WI38 (cell line): ENCODE measurements around the gene PM20D2.

ENCODE experiments used
- H3K4me3 ChIP-seq: 2 replicates; pipeline ENCODE4 v1.5.1; 2011; ENCODE audit warnings: low read depth, mild to moderate bottlenecking, control low read depth, low read length
- CTCF ChIP-seq: IDR thresholded peaks from 2 replicates; pipeline ENCODE4 v1.5.1; 2012; ENCODE audit warnings: low read depth, mild to moderate bottlenecking, control low read depth, low read length

Gene PM20D2

GRCh38 chr6:89204096-89204495 is 58.2 kb downstream of the PM20D2 start:
- no peak overlapping the region for H3K4me3 ChIP-seq
- no peak for TF ChIP-seq CTCF

DNA sequence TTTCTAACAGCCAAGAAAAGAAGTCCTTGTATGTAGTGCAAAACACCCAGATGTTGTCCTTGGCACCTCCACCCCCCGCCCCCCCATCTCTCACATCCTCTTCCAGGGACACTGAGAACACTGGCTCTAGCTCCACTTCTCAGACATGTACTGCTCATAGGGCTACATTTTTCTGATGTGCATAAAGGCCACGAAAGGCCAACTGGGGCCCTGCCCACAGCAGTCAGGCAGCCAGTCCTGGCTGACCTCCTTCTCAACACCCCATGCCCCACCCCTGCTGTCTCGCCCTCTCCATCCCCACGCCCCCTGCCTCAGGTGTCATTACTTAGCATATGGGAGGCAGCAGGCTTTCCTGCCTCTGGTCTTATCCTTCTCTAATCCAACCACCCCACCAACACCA is 60.0 kb downstream of the PM20D2 start:
- no peak overlapping the region for H3K4me3 ChIP-seq
- no peak for TF ChIP-seq CTCF

GRCh38 chr6:89208551-89208950 is 62.7 kb downstream of the PM20D2 start:
- no peak for TF ChIP-seq CTCF
- no peak overlapping the region for H3K4me3 ChIP-seq

- H3K4me3 ChIP-seq: no peak overlapping the region
- TF ChIP-seq CTCF: no peak
These were observed 63.6 kb downstream of the PM20D2 start for GRCh38 chr6:89209457-89209856.

DNA sequence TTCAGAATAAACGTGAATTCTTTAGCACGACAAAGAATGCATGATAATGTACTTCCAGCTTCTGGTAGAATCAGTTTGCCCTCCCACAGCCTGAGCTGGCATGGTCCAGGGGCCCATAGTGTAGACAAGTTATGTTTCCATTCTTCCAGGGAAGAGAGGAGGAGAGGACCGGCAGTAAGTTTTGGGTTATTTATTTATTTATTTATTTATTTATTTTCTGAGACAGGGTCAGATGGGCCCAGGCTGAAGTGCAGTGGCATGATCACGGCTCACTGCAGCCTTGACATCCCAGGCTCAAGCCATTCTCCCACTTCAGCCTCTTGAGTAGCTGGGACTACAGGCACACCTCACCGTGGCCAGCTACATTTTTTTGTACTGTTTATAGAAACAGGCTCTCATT is 66.6 kb downstream of the PM20D2 start:
- no peak overlapping the region for H3K4me3 ChIP-seq
- TF ChIP-seq CTCF: no peak

GRCh38 chr6:89214197-89214596 is 68.3 kb downstream of the PM20D2 start:
- TF ChIP-seq CTCF: no peak
- no peak overlapping the region for H3K4me3 ChIP-seq
